IPS-11a (cell line): Measurements from ENCODE around the gene EXOC6.
"Not testable (repeated sequence)": the region's sequence is repeated elsewhere in the genome, so short reads cannot be mapped to it uniquely, and the experiment has no call there.

Source experiments
- H3K4me3 ChIP-seq: one replicate; pipeline ENCODE4 v1.5.1; 2013; ENCODE audit warnings: low read depth, low read length, control low read depth

Gene EXOC6

GRCh38 chr10:92876509-92877036 is 28.3 kb downstream of the EXOC6 start:
- H3K4me3 ChIP-seq = no peak overlapping the region

GRCh38 chr10:92880233-92880861 is 32.0 kb downstream of the EXOC6 start:
- no peak overlapping the region for H3K4me3 ChIP-seq

- H3K4me3 ChIP-seq = no peak overlapping the region
Measured at GRCh38 chr10:92880917-92881316, 32.6 kb downstream of the EXOC6 start.

GRCh38 chr10:92886334-92886961 is 38.1 kb downstream of the EXOC6 start:
- H3K4me3 ChIP-seq = no peak overlapping the region

GRCh38 chr10:92890471-92890870 is 42.2 kb downstream of the EXOC6 start:
- H3K4me3 ChIP-seq = no peak overlapping the region

GRCh38 chr10:92891885-92892690 is 43.8 kb downstream of the EXOC6 start:
- no peak overlapping the region for H3K4me3 ChIP-seq

- H3K4me3 ChIP-seq = no peak overlapping the region
Measured at GRCh38 chr10:92892691-92893054, 44.4 kb downstream of the EXOC6 start.

GRCh38 chr10:92894081-92894655 is 45.8 kb downstream of the EXOC6 start:
- H3K4me3 ChIP-seq = no peak overlapping the region

- no peak overlapping the region for H3K4me3 ChIP-seq
Measured at GRCh38 chr10:92897916-92898315, 49.6 kb downstream of the EXOC6 start.

- no peak overlapping the region for H3K4me3 ChIP-seq
Measured at GRCh38 chr10:92901819-92902251, 53.5 kb downstream of the EXOC6 start.

GRCh38 chr10:92903633-92904032 is 55.3 kb downstream of the EXOC6 start:
- no peak overlapping the region for H3K4me3 ChIP-seq

- H3K4me3 ChIP-seq = no peak overlapping the region
Measured at GRCh38 chr10:92907280-92907679, 59.0 kb downstream of the EXOC6 start.

- H3K4me3 ChIP-seq = not testable (repeated sequence)
Measured at GRCh38 chr10:92912631-92913030, 64.3 kb downstream of the EXOC6 start.

- H3K4me3 ChIP-seq = no peak overlapping the region
Measured at GRCh38 chr10:92913973-92914372, 65.7 kb downstream of the EXOC6 start.

- no peak overlapping the region for H3K4me3 ChIP-seq
Measured at GRCh38 chr10:92914478-92915325, 66.4 kb downstream of the EXOC6 start.

- no peak overlapping the region for H3K4me3 ChIP-seq
Measured at GRCh38 chr10:92915892-92916291, 67.6 kb downstream of the EXOC6 start.

GRCh38 chr10:92916433-92916832 is 68.1 kb downstream of the EXOC6 start:
- H3K4me3 ChIP-seq = no peak overlapping the region

GRCh38 chr10:92918603-92919002 is 70.3 kb downstream of the EXOC6 start:
- no peak overlapping the region for H3K4me3 ChIP-seq

GRCh38 chr10:92920866-92921265 is 72.5 kb downstream of the EXOC6 start:
- H3K4me3 ChIP-seq = no peak overlapping the region

- H3K4me3 ChIP-seq = no peak overlapping the region
Measured at GRCh38 chr10:92923416-92923815, 75.1 kb downstream of the EXOC6 start.

GRCh38 chr10:92929896-92930295 is 81.6 kb downstream of the EXOC6 start:
- H3K4me3 ChIP-seq = no peak overlapping the region
